SK-N-SH (cell line): ENCODE data around the gene NFATC3. TPM values are rescaled to one million over a fixed set of nuclear protein-coding genes. Genes with fewer than 3 reads are reported as not detected.

Source experiments
- CTCF ChIA-PET: fragments of 300-600, 350-600 bp; formaldehyde crosslinking; extraction: SDS; loops from one replicate; lab custom pipeline; 2021; lab: Yijun Ruan, JAX
- POLR2A ChIA-PET: fragments of 350-600 bp; sonication (Branson Sonifier 250); formaldehyde crosslinking; extraction: SDS; loops from one replicate; lab custom pipeline; 2020; ENCODE audit warnings: antibody characterized with exemption, inconsistent platforms; lab: Yijun Ruan, JAX
- DNase-seq: peaks from one replicate; pipeline ENCODE4 v3.0.0; 2012
- H2AFZ ChIP-seq: fragments of 200-600 bp; sonication (generic); 2 replicates; pipeline ENCODE4 v1.8.1; 2016; ENCODE audit warnings: antibody characterized with exemption, mild to moderate bottlenecking, low read depth
- H3F3A ChIP-seq: fragments of 200-600 bp; sonication (generic); replicated peaks from 2 replicates; pipeline ENCODE3; 2016; ENCODE audit warnings: antibody characterized with exemption, mild to moderate bottlenecking; ENCODE audit not compliant: insufficient read depth
- H3K27ac ChIP-seq, 2 experiments: fragments of 200-500 bp in 1 of 2; fragments of 200-600 bp in 1 of 2; sonication (Bioruptor generic) in 1 of 2; sonication (generic), shearing (Covaris generic) in 1 of 2; 2 replicates each; pipeline versions ENCODE4 v1.5.1 to v1.6.1; 2014 to 2016; ENCODE audit warnings: low read depth in 2 of 2, inconsistent platforms in 1 of 2, low read length in 1 of 2, mild to moderate bottlenecking in 1 of 2, mixed read lengths in 1 of 2
- H3K27me3 ChIP-seq: fragments of 200-600 bp; sonication (generic), shearing (Covaris generic); 2 replicates; pipeline ENCODE4 v1.6.1; 2016; ENCODE audit warnings: mixed run types; ENCODE audit not compliant: insufficient read depth
- H3K36me3 ChIP-seq, 2 experiments: fragments of 200-500 bp in 1 of 2; fragments of 200-600 bp in 1 of 2; sonication (Bioruptor generic) in 1 of 2; sonication (generic) in 1 of 2; replicated peaks in 1 of 2; 2 replicates each; pipeline versions ENCODE3 to v1.5.1; 2014 to 2016; ENCODE audit warnings: low read length in 1 of 2, mild to moderate bottlenecking in 1 of 2; ENCODE audit not compliant: insufficient read depth in 2 of 2, control insufficient read depth in 1 of 2
- H3K4me1 ChIP-seq, 2 experiments: fragments of 200-500 bp in 1 of 2; fragments of 200-600 bp in 1 of 2; sonication (Bioruptor generic) in 1 of 2; sonication (generic), shearing (Covaris generic) in 1 of 2; 2 replicates each; pipeline versions ENCODE4 v1.5.1 to v1.6.1; 2014 to 2016; ENCODE audit warnings: low read depth in 1 of 2, low read length in 1 of 2, mixed run types in 1 of 2; ENCODE audit not compliant: insufficient read depth in 2 of 2, control insufficient read depth in 1 of 2
- H3K4me2 ChIP-seq: fragments of 200-600 bp; sonication (generic), shearing (Covaris generic); 2 replicates; pipeline ENCODE4 v1.6.1; 2017; ENCODE audit warnings: mixed run types
- H3K4me3 ChIP-seq, 2 experiments: fragments of 200-500 bp in 1 of 2; fragments of 200-600 bp in 1 of 2; sonication (Bioruptor generic) in 1 of 2; sonication (generic), shearing (Covaris generic) in 1 of 2; 2 replicates each; pipeline versions ENCODE4 v1.5.1 to v1.8.1; 2014 to 2016; ENCODE audit warnings: low read depth in 2 of 2, inconsistent platforms in 1 of 2, low read length in 1 of 2, mild to moderate bottlenecking in 1 of 2, mixed read lengths in 1 of 2, moderate library complexity in 1 of 2
- H3K79me2 ChIP-seq: fragments of 200-600 bp; sonication (generic); 2 replicates; pipeline ENCODE4 v1.8.1; 2017; ENCODE audit warnings: mild to moderate bottlenecking; ENCODE audit not compliant: insufficient read depth
- H3K9ac ChIP-seq: fragments of 200-600 bp; sonication (generic); 2 replicates; pipeline ENCODE4 v1.6.1; 2017; ENCODE audit warnings: mixed run types
- H3K9me2 ChIP-seq: fragments of 200-600 bp; sonication (generic); 2 replicates; pipeline ENCODE4 v1.6.1; 2017; ENCODE audit warnings: mixed run types
- H3K9me3 ChIP-seq: fragments of 200-600 bp; sonication (generic); 2 replicates; pipeline ENCODE4 v1.6.1; 2017; ENCODE audit warnings: mixed run types, mild to moderate bottlenecking, moderate library complexity
- H4K20me1 ChIP-seq: fragments of 200-600 bp; sonication (generic); 2 replicates; pipeline ENCODE4 v1.6.1; 2017; ENCODE audit warnings: mild to moderate bottlenecking, mixed run types; ENCODE audit not compliant: insufficient read depth
- CHD2 ChIP-seq: fragments of 150-350 bp; IDR thresholded peaks from 2 replicates; pipeline ENCODE4 v1.6.1; 2018; ENCODE audit warnings: low read length; ENCODE audit not compliant: partially characterized antibody
- CTCF ChIP-seq: fragments of 200-600 bp; sonication (generic); IDR thresholded peaks from 2 replicates; pipeline ENCODE4 v1.6.1; 2017; ENCODE audit warnings: antibody characterized with exemption, mild to moderate bottlenecking, moderate library complexity
- ELF1 ChIP-seq: IDR thresholded peaks from 2 replicates; pipeline ENCODE4 v1.4.0; 2012
- FOXJ3 ChIP-seq: sonication (generic); formaldehyde crosslinking; IDR thresholded peaks from 2 replicates; pipeline ENCODE4 v1.5.1; 2020; ENCODE audit warnings: mild to moderate bottlenecking, missing genetic modification reagents
- FOXM1 ChIP-seq: IDR thresholded peaks from 2 replicates; pipeline ENCODE4 v1.4.0; 2012; ENCODE audit warnings: low read depth, mild to moderate bottlenecking
- GATA2 ChIP-seq: sonication (generic); formaldehyde crosslinking; IDR thresholded peaks from 2 replicates; pipeline ENCODE4 v1.5.0; 2020; ENCODE audit warnings: mild to moderate bottlenecking, missing genetic modification reagents
- JUND ChIP-seq: IDR thresholded peaks from 2 replicates; pipeline ENCODE4 v1.4.0; 2012
- MXI1 ChIP-seq: IDR thresholded peaks from 2 replicates; pipeline ENCODE4 v1.6.1; 2012; ENCODE audit warnings: mild to moderate bottlenecking, low read depth, low read length, improper control_type of control experiment
- NFIC ChIP-seq: IDR thresholded peaks from 2 replicates; pipeline ENCODE4 v1.4.0; 2012; ENCODE audit warnings: borderline replicate concordance
- NRF1 ChIP-seq: IDR thresholded peaks from 2 replicates; pipeline ENCODE4 v1.6.1; 2012; ENCODE audit warnings: low read depth, mild to moderate bottlenecking, low read length
- PBX3 ChIP-seq: IDR thresholded peaks from 2 replicates; pipeline ENCODE4; 2012
- POLR2AphosphoS5 ChIP-seq: IDR thresholded peaks from 2 replicates; pipeline ENCODE4 v1.6.1; 2012; ENCODE audit warnings: low read depth, low read length
- RAD21 ChIP-seq: IDR thresholded peaks from 2 replicates; pipeline ENCODE4 v1.6.1; 2012; ENCODE audit warnings: mild to moderate bottlenecking, low read length
- RCOR1 ChIP-seq: fragments of 150-350 bp; IDR thresholded peaks from 2 replicates; pipeline ENCODE4 v1.6.1; 2017; ENCODE audit warnings: antibody characterized with exemption, low read length
- RFX5 ChIP-seq: IDR thresholded peaks from 2 replicates; pipeline ENCODE4 v1.6.1; 2012; ENCODE audit warnings: mild to moderate bottlenecking, improper control_type of control experiment, low read length
- SIN3A ChIP-seq: IDR thresholded peaks from 2 replicates; pipeline ENCODE4 v1.6.1; 2012; ENCODE audit warnings: low read depth, mild to moderate bottlenecking, low read length, moderate library complexity, borderline replicate concordance
- SMC3 ChIP-seq: IDR thresholded peaks from 2 replicates; pipeline ENCODE4 v1.6.1; 2012; ENCODE audit warnings: low read depth, low read length, improper control_type of control experiment
- TCF12 ChIP-seq: IDR thresholded peaks from 2 replicates; pipeline ENCODE4 v1.4.0; 2012
- USF1 ChIP-seq: IDR thresholded peaks from 2 replicates; pipeline ENCODE4 v1.4.0; 2012; ENCODE audit warnings: low read depth, borderline replicate concordance
- WGBS: methylation state at CpG from one replicate; pipeline ENCODE4 v1.1.6; 2017; ENCODE audit warnings: low lambda C conversion rate; 5-methylcytosine and 5-hydroxymethylcytosine counted together
- polyA plus RNA-seq, 3 experiments: library from polyadenylated mRNA; depleted of rRNA; stranded (reverse); fragments of >200 nt; gene quantifications; 2 replicates each; pipeline ENCODE4 v1.2.3, GENCODE V29; 2012
- TF ChIP-seq, protein P1 (sequence below): IDR thresholded peaks from 2 replicates; pipeline ENCODE4 v1.6.1; 2012; ENCODE audit warnings: mild to moderate bottlenecking, low read depth, low read length, moderate library complexity
- TF ChIP-seq, protein P2 (sequence below): IDR thresholded peaks from 2 replicates; pipeline ENCODE4 v1.4.0; 2012; ENCODE audit warnings: low read depth

The NFATC3 gene
- polyA plus RNA-seq, 1 of the 3 experiments (the other 2 are of a cell fraction) = 5.7 TPM

DNA sequence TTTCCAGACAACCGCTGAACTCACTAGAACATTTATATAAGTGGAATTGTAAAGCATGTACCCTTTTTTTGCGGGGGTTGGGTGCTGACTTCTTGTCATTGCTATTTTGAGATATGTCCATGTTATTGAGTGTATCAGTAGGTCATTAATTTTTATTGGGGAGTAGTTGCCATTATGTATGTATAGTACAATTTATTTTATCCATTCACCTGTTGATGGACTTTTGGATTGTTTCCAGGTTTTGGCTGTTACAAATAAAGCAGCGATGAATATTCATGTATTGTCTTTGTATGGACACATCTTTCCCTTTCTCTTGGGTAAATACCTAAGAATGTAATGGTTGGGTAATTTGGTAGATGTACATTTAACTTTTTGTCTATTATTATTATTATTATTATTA is 12.7 kb downstream of the NFATC3 start:
- Histone ChIP-seq H3K27ac (no peak overlapping the region), H3K4me3 (no peak overlapping the region), H3K4me1 (peaks cover 3 to 16% of the 10 kb centered on the region in 2 experiments; a peak in 3 of 4 replicates), H4K20me1 (peaks cover 7% of the 10 kb centered on the region; the same call in 1 of the 2 replicates), H3K36me3 (peaks cover 0 to 4% of the 10 kb centered on the region in 2 experiments), H3F3A (peaks cover 12% of the 10 kb centered on the region), H3K9me2 (no peaks in the 10 kb centered on the region), H3K27me3 (no peaks in the 10 kb centered on the region), H3K9ac (no peak overlapping the region), H3K9me3 (no peaks in the 10 kb centered on the region), H2AFZ (no peak overlapping the region), H3K4me2 (no peak overlapping the region), H3K79me2 (peaks cover 97% of the 10 kb centered on the region)
- CTCF ChIA-PET = no interaction called here
- POLR2A ChIA-PET = no interaction called here
- WGBS = 100% methylated on average over 3 of the region's 3 CpGs
- DNase-seq = no peak
- no peak for TF ChIP-seq GATA2 (CRISPR knock-in tag)
- TF ChIP-seq ELF1 = no peak
- TF ChIP-seq CHD2 = no peak
- TF ChIP-seq NFIC = no peak
- TF ChIP-seq RCOR1 = no peak
- TF ChIP-seq SMC3 = no peak
- TF ChIP-seq, protein P1, sequence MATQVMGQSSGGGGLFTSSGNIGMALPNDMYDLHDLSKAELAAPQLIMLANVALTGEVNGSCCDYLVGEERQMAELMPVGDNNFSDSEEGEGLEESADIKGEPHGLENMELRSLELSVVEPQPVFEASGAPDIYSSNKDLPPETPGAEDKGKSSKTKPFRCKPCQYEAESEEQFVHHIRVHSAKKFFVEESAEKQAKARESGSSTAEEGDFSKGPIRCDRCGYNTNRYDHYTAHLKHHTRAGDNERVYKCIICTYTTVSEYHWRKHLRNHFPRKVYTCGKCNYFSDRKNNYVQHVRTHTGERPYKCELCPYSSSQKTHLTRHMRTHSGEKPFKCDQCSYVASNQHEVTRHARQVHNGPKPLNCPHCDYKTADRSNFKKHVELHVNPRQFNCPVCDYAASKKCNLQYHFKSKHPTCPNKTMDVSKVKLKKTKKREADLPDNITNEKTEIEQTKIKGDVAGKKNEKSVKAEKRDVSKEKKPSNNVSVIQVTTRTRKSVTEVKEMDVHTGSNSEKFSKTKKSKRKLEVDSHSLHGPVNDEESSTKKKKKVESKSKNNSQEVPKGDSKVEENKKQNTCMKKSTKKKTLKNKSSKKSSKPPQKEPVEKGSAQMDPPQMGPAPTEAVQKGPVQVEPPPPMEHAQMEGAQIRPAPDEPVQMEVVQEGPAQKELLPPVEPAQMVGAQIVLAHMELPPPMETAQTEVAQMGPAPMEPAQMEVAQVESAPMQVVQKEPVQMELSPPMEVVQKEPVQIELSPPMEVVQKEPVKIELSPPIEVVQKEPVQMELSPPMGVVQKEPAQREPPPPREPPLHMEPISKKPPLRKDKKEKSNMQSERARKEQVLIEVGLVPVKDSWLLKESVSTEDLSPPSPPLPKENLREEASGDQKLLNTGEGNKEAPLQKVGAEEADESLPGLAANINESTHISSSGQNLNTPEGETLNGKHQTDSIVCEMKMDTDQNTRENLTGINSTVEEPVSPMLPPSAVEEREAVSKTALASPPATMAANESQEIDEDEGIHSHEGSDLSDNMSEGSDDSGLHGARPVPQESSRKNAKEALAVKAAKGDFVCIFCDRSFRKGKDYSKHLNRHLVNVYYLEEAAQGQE = no peak
- no peak for TF ChIP-seq FOXJ3
- no peak for TF ChIP-seq TCF12
- no peak for TF ChIP-seq POLR2AphosphoS5
- no peak for TF ChIP-seq JUND
- TF ChIP-seq CTCF = no peak
- TF ChIP-seq, protein P2, sequence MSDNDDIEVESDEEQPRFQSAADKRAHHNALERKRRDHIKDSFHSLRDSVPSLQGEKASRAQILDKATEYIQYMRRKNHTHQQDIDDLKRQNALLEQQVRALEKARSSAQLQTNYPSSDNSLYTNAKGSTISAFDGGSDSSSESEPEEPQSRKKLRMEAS = no peak

GRCh38 chr16:68100488-68100887 is 15.3 kb downstream of the NFATC3 start:
- no peak overlapping the region for H2AFZ ChIP-seq
- no peak for TF ChIP-seq SIN3A
- TF ChIP-seq NRF1 = no peak
- no peak for TF ChIP-seq RCOR1
- no peak for TF ChIP-seq POLR2AphosphoS5
- no peak for TF ChIP-seq RFX5
- no peak for TF ChIP-seq MXI1
- TF ChIP-seq USF1 = no peak
- TF ChIP-seq RAD21 = no peak
- TF ChIP-seq FOXM1 = no peak
- no peak for TF ChIP-seq FOXJ3
- no peak for TF ChIP-seq PBX3
- no peak for TF ChIP-seq ELF1
- peaks cover 0 to 6% of the 10 kb centered on the region in 2 experiments for H3K36me3 ChIP-seq
- ChIA-PET CTCF (no interaction called here), POLR2A (no interaction called here)
- no peak for DNase-seq
- H3K9me2 ChIP-seq = no peaks in the 10 kb centered on the region
- no peaks in the 10 kb centered on the region for H3K27me3 ChIP-seq
- H3K9ac ChIP-seq = no peak overlapping the region
- H3K4me2 ChIP-seq = no peak overlapping the region
- H3K79me2 ChIP-seq = peaks cover 97% of the 10 kb centered on the region
- no peaks in the 10 kb centered on the region for H3K9me3 ChIP-seq
- no peak overlapping the region for H3K27ac ChIP-seq
- no peaks in the 10 kb centered on the region for H3K4me1 ChIP-seq
- WGBS = 94% methylated on average over 4 of the region's 4 CpGs
- peaks cover 7% of the 10 kb centered on the region; the same call in 1 of the 2 replicates for H4K20me1 ChIP-seq
- no peaks in the 10 kb centered on the region for H3F3A ChIP-seq
- no peak overlapping the region for H3K4me3 ChIP-seq
